OCI-LY7 (cell line): ENCODE measurements around the gene TMEM156. TPM values are rescaled to one million over a fixed set of nuclear protein-coding genes. Genes with fewer than 3 reads are reported as not detected.
"Not testable (repeated sequence)": the region's sequence is repeated elsewhere in the genome, so short reads cannot be mapped to it uniquely, and the experiment has no call there.

Experiments used
- BruUV-seq: library from RNA; stranded (reverse); fragments of 400-500 nt; replicated peaks from 2 replicates; lab custom pipeline; 2021; lab: Mats Ljungman, UMichigan
- CTCF ChIA-PET: fragments of 300-600 bp; sonication (Branson Sonifier 250); formaldehyde crosslinking; loops from one replicate; lab custom pipeline; 2022; ENCODE audit warnings: antibody characterized with exemption; ENCODE audit not compliant: unreplicated experiment; lab: Charles Lee
- POLR2A ChIA-PET: fragments of 300-600 bp; sonication (Branson Sonifier 250); formaldehyde crosslinking; loops from one replicate; lab custom pipeline; 2022; ENCODE audit warnings: antibody characterized with exemption; lab: Charles Lee
- DNase-seq: peaks from one replicate; pipeline ENCODE4 v3.0.0-alpha.2; 2015; ENCODE audit warnings: low spot score
- H2AFZ ChIP-seq: fragments of 200-600 bp; sonication (generic), shearing (Covaris generic); 2 replicates; pipeline ENCODE4 v1.6.1; 2014; ENCODE audit warnings: mild to moderate bottlenecking, antibody characterized with exemption, low read length, moderate library complexity
- H3K27ac ChIP-seq: fragments of 200-600 bp; sonication (generic); 2 replicates; pipeline ENCODE4 v1.5.1; 2014; ENCODE audit warnings: mixed run types, low read depth, mild to moderate bottlenecking, moderate library complexity, low read length, inconsistent platforms; ENCODE audit not compliant: poor library complexity, severe bottlenecking
- H3K36me3 ChIP-seq: fragments of 200-600 bp; sonication (generic); 2 replicates; pipeline ENCODE4 v1.6.1; 2014; ENCODE audit warnings: mild to moderate bottlenecking, antibody characterized with exemption, low read length, moderate library complexity, mixed read lengths; ENCODE audit not compliant: insufficient read depth
- H3K4me1 ChIP-seq: fragments of 200-600 bp; sonication (generic); 2 replicates; pipeline ENCODE4 v1.5.1; 2014; ENCODE audit warnings: mild to moderate bottlenecking, low read length; ENCODE audit not compliant: insufficient read depth, poor library complexity, severe bottlenecking
- H3K4me2 ChIP-seq: fragments of 200-600 bp; sonication (generic); 2 replicates; pipeline ENCODE4 v1.6.1; 2014; ENCODE audit warnings: mild to moderate bottlenecking, low read length
- H3K4me3 ChIP-seq: fragments of 200-600 bp; sonication (generic); 2 replicates; pipeline ENCODE4 v1.5.1; 2014; ENCODE audit warnings: mild to moderate bottlenecking, low read depth, low read length; ENCODE audit not compliant: poor library complexity, severe bottlenecking
- H3K79me2 ChIP-seq: fragments of 200-600 bp; sonication (generic); 2 replicates; pipeline ENCODE4 v1.6.1; 2016; ENCODE audit warnings: low read depth, mild to moderate bottlenecking, low read length, moderate library complexity, mixed read lengths; ENCODE audit not compliant: insufficient read depth
- H3K9me2 ChIP-seq: fragments of 200-600 bp; sonication (generic); 2 replicates; pipeline ENCODE4 v1.6.1; 2016; ENCODE audit warnings: mild to moderate bottlenecking, low read length, mixed read lengths; ENCODE audit not compliant: insufficient read depth
- H3K9me3 ChIP-seq: fragments of 200-600 bp; sonication (generic); 2 replicates; pipeline ENCODE4 v1.6.1; 2014; ENCODE audit warnings: mild to moderate bottlenecking, mixed run types, low read length, mixed read lengths
- H4K20me1 ChIP-seq: fragments of 200-600 bp; sonication (generic); 2 replicates; pipeline ENCODE4 v1.6.1; 2014; ENCODE audit warnings: mild to moderate bottlenecking, antibody characterized with exemption, low read length, moderate library complexity, mixed read lengths; ENCODE audit not compliant: insufficient read depth
- EZH2phosphoT487 ChIP-seq: fragments of 200-600 bp; sonication (generic); IDR thresholded peaks from 2 replicates; pipeline ENCODE4 v1.6.1; 2018; ENCODE audit warnings: low read depth, borderline replicate concordance, mild to moderate bottlenecking, mixed run types, antibody characterized with exemption, low read length, moderate library complexity, mixed read lengths
- intact Hi-C: fragments of 100-400 bp; cut with micrococcal nuclease; formaldehyde crosslinking; loops from one replicate; pipeline ENCODE4 v1.10.0; 2022; ENCODE audit not compliant: unreplicated experiment
- total RNA-seq, 2 experiments: library from RNA; depleted of rRNA in 1 of 2; stranded (reverse); fragments of >200 nt in 1 of 2; shearing (Covaris generic) in 1 of 2; gene quantifications; 2 replicates each; pipeline ENCODE4 v1.2.3, GENCODE V29; 2014 to 2022
- TF ChIP-seq, protein P1 (sequence below): fragments of 200-600 bp; sonication (generic); conservative IDR thresholded peaks from 2 replicates; pipeline ENCODE4 v1.5.1; 2014; ENCODE audit warnings: mild to moderate bottlenecking, antibody characterized with exemption, low read length, moderate library complexity, mixed read lengths

The TMEM156 gene
- total RNA-seq, 2 experiments from 2014 or later, result 29.0 to 29.4 TPM

DNA sequence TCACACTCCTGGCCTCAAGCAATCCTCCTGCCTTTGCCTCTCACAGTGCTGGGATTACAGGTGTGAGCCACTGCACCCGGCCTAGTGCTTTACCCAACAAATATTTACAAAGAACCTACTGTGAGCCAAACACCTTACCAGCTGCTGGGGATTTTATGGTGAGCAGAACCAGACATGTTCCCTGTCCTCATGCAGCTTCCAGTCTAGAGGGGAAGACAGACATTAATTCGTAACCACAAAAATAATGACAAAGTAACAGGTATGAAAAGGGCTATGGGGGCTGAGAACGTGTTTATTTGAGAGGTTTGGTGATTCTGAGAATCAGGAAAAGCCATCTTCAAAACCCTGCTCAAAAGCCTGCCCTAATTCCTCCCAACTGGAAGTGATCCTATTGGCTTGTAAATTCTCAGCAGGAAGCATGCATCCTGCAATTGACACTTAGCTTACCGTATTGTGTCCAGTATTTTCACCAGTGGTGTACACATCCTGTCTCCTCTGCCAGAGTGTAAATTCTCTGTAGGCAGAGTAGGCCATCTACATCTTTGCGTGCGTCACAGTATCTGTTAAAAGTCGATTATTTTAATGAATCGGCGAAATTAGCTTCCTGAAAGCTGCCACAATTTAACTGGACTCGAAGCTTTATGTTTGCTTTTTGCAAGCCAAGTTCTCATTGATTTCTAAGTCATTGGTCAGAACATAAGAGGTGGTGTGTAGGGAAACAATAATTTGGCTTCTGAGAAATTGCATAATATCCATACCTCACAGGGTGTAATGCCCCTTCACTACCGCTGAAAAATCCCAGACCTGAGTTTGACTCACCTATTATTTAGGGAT is 67.0 kb downstream of the TMEM156 start:
- ChIA-PET POLR2A (interaction anchor here (0.6 kb wide), 1 partner anchor 139 kb away, joined by 3 read pairs; no protein-coding TSS in a partner anchor), CTCF (no interaction called here)
- no peak for TF ChIP-seq EZH2phosphoT487
- TF ChIP-seq, protein P1, sequence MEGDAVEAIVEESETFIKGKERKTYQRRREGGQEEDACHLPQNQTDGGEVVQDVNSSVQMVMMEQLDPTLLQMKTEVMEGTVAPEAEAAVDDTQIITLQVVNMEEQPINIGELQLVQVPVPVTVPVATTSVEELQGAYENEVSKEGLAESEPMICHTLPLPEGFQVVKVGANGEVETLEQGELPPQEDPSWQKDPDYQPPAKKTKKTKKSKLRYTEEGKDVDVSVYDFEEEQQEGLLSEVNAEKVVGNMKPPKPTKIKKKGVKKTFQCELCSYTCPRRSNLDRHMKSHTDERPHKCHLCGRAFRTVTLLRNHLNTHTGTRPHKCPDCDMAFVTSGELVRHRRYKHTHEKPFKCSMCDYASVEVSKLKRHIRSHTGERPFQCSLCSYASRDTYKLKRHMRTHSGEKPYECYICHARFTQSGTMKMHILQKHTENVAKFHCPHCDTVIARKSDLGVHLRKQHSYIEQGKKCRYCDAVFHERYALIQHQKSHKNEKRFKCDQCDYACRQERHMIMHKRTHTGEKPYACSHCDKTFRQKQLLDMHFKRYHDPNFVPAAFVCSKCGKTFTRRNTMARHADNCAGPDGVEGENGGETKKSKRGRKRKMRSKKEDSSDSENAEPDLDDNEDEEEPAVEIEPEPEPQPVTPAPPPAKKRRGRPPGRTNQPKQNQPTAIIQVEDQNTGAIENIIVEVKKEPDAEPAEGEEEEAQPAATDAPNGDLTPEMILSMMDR, result no peak
- H3K4me1 ChIP-seq, result no peaks in the 10 kb centered on the region
- no peaks in the 10 kb centered on the region for H4K20me1 ChIP-seq
- BruUV-seq, result no TSS peak
- DNase-seq, result no peak
- intact Hi-C loops, result no loop called here
- H2AFZ ChIP-seq, result no peak overlapping the region
- H3K79me2 ChIP-seq, result no peaks in the 10 kb centered on the region
- no peak overlapping the region for H3K4me3 ChIP-seq
- H3K4me2 ChIP-seq, result no peak overlapping the region
- peaks cover 47% of the 10 kb centered on the region for H3K36me3 ChIP-seq
- no peaks in the 10 kb centered on the region; the same call in 1 of the 2 replicates for H3K9me3 ChIP-seq
- no peaks in the 10 kb centered on the region for H3K9me2 ChIP-seq
- no peak overlapping the region for H3K27ac ChIP-seq

DNA sequence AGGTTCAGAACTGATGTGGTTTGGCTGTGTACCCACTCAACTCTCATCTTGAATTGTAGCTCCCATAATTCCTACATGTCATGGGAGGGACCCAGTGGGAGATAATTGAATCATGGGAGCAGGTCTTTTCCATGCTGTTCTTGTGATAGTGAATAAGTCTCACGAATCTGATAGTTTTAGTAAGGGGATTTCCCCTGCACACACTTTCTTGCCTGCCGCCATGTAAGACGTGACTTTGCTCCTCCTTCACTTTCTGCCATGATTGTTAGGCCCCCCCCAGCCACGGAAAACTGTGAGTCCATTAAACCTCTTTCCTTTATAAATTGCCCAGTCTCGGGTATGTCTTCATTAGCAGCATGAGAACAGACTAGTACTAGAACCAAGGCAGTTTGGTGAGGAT is 73.0 kb downstream of the TMEM156 start:
- BruUV-seq, CTCF ChIA-PET, H3K9me3 ChIP-seq, H3K79me2 ChIP-seq, H4K20me1 ChIP-seq, H3K36me3 ChIP-seq, H3K9me2 ChIP-seq, DNase-seq, H3K4me3 ChIP-seq, intact Hi-C loops, H3K4me1 ChIP-seq, H3K4me2 ChIP-seq, H3K27ac ChIP-seq, H2AFZ ChIP-seq: not testable (repeated sequence)
- POLR2A ChIA-PET, result interaction anchor here (1.1 to 1.2 kb wide), 2 partner anchors 13 to 57 kb away, joined by 4 to 6 read pairs; no protein-coding TSS in a partner anchor

DNA sequence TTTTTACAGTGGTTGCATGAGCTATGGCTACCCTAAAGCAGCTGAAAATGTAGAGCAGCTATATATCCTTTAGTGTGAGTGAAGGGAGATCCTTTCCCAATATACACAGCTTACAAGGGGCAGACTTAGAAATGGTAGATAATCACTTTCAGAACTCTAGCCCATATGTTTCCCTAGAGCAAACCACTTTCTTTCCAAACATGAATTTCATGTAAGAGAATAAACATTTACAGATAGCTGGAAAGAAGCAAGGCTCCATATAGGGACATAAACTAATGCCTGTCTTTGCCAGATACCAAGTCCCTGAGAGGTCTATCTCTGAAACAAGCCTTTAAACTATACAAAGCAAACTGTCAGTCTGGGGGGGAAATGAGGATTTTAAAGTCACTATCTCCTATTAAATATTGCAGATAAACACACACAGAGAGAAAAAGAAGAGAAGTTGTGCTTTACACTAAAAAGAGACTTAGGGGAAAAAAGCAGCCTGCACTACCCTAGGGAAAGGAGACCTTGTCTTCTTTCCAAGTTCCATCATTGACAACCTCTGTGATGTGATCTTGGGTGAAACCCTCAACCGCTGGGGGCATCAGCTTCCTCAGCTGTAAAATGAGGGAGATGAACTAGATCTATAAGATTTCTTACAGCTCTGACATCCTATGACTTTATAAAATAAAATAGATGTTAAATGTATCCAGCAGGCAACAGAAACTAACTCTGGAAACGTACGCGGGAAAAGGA is 73.6 kb downstream of the TMEM156 start:
- Histone ChIP-seq H3K36me3 (no peaks in the 10 kb centered on the region; the same call in 1 of the 2 replicates), H2AFZ (no peak overlapping the region), H3K79me2 (no peaks in the 10 kb centered on the region), H3K4me3 (no peak overlapping the region), H4K20me1 (no peaks in the 10 kb centered on the region), H3K4me2 (no peak overlapping the region), H3K9me2 (no peaks in the 10 kb centered on the region), H3K27ac (no peak overlapping the region), H3K9me3 (no peaks in the 10 kb centered on the region; the same call in 1 of the 2 replicates), H3K4me1 (no peaks in the 10 kb centered on the region)
- intact Hi-C loops, result no loop called here
- no peak for TF ChIP-seq EZH2phosphoT487
- CTCF ChIA-PET, result no interaction called here
- no peak for DNase-seq
- POLR2A ChIA-PET, result interaction anchor here (0.5 to 1.2 kb wide), 4 partner anchors 13 to 1146 kb away, joined by 3 to 6 read pairs (median 4); no protein-coding TSS in a partner anchor
- BruUV-seq, result no TSS peak
